Lung (tissue), 12 donors: Measurements from ENCODE around the gene PLA2G7. TPM values are rescaled to one million over a fixed set of nuclear protein-coding genes. Genes with fewer than 3 reads are reported as not detected.

ENCODE experiments used
- ATAC-seq: fragments of 200-7000 bp; cut with Tn5 transposase; one replicate; pipeline ENCODE4 v1.9.1; 2020; ENCODE audit warnings: moderate number of reproducible peaks; ENCODE audit not compliant: insufficient read depth, low FRiP score
- DNase-seq, 3 donors: peaks; one replicate each; pipeline ENCODE4 v3.0.0-alpha.2; 2013 to 2017
- H3K27ac ChIP-seq, 2 donors: one replicate each; pipeline ENCODE4 v1.5.1; 2013; ENCODE audit warnings: mild to moderate bottlenecking in 2 of 2, moderate library complexity in 2 of 2, control low read depth in 1 of 2, inconsistent platforms in 1 of 2, low read depth in 1 of 2, low read length in 1 of 2
- H3K27me3 ChIP-seq, 3 donors: one replicate each; pipeline ENCODE4 v1.5.1; 2013; ENCODE audit warnings: low read length in 2 of 3; ENCODE audit not compliant: control insufficient read depth in 3 of 3, insufficient read depth in 3 of 3
- H3K36me3 ChIP-seq, 4 donors: one replicate each; pipeline ENCODE4 v1.5.1; 2013; ENCODE audit warnings: low read length in 4 of 4, mild to moderate bottlenecking in 1 of 4, moderate library complexity in 1 of 4; ENCODE audit not compliant: control insufficient read depth in 4 of 4, insufficient read depth in 4 of 4
- H3K4me1 ChIP-seq, 5 donors: one replicate each; pipeline ENCODE4 v1.5.1; 2013; ENCODE audit warnings: low read length in 5 of 5, mild to moderate bottlenecking in 2 of 5, moderate library complexity in 1 of 5; ENCODE audit not compliant: control insufficient read depth in 5 of 5, insufficient read depth in 5 of 5
- H3K4me3 ChIP-seq: one replicate; pipeline ENCODE4 v1.5.1; 2013; ENCODE audit warnings: mild to moderate bottlenecking, control low read depth, moderate library complexity
- H3K9ac ChIP-seq, 2 donors: one replicate each; pipeline ENCODE4 v1.5.1; 2013; ENCODE audit warnings: low read length in 2 of 2, control low read depth in 1 of 2; ENCODE audit not compliant: insufficient read depth in 1 of 2
- H3K9me3 ChIP-seq, 4 donors: one replicate each; pipeline ENCODE4 v1.5.1; 2013; ENCODE audit warnings: low read length in 3 of 4, mild to moderate bottlenecking in 1 of 4, moderate library complexity in 1 of 4; ENCODE audit not compliant: control insufficient read depth in 4 of 4, insufficient read depth in 3 of 4
- WGBS, 2 donors: extraction: QIAGEN DNeasy Blood & Tissue Kit; methylation state at CpG; one replicate each; pipeline ENCODE4 v1.1.7; 2013; 5-methylcytosine and 5-hydroxymethylcytosine counted together
- polyA plus RNA-seq, 2 donors: library from polyadenylated mRNA; stranded (reverse); fragments of 200-250 nt; gene quantifications; one replicate each; pipeline ENCODE4 v1.2.1, GENCODE V29; 2013
- total RNA-seq, 2 donors: library from RNA; depleted of rRNA in 1 of 2; stranded (reverse); fragments of >200 nt in 1 of 2; gene quantifications; one replicate each; pipeline ENCODE4 v1.2.1, GENCODE V29; 2014 to 2021
- TF ChIP-seq, protein P1 (sequence below): IDR thresholded peaks from 2 replicates; pipeline ENCODE4 v1.5.1; 2012; ENCODE audit warnings: mild to moderate bottlenecking; ENCODE audit errors: control extremely low read depth, extremely low read depth
- donor health status: control.
- donor health status: control.
- donor health status: Bipolar disorder and iron deficiency.
- donor health status: healthy.
- donor health status: DM: yes; HTN: yes; CAD: no.

The PLA2G7 gene
- total and polyA plus RNA-seq, 4 donors, result 6.7 to 23.4 (median 11.4) TPM

DNA sequence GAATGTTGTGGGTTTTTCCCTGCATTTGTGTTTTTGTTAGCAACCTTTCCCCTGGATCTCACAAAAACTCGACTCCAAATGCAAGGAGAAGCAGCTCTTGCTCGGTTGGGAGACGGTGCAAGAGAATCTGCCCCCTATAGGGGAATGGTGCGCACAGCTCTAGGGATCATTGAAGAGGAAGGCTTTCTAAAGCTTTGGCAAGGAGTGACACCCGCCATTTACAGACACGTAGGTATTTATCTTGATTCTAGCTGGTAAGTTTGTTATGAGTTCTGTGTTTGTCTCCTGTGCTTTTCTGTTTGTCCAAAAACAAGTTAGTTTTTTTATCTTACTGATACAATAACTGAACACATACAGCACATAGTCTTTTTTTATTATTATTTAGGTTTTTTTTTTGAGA, 79.4 kb downstream of the PLA2G7 start:
- H3K36me3 ChIP-seq, result no peaks in the 10 kb centered on the region
- no peaks in the 10 kb centered on the region for H3K9me3 ChIP-seq
- peak in 1 of 3 donors; percentile 26 for DNase-seq
- H3K27me3 ChIP-seq, result no peaks in the 10 kb centered on the region
- no peak overlapping the region for H3K4me3 ChIP-seq
- TF ChIP-seq, protein P1, sequence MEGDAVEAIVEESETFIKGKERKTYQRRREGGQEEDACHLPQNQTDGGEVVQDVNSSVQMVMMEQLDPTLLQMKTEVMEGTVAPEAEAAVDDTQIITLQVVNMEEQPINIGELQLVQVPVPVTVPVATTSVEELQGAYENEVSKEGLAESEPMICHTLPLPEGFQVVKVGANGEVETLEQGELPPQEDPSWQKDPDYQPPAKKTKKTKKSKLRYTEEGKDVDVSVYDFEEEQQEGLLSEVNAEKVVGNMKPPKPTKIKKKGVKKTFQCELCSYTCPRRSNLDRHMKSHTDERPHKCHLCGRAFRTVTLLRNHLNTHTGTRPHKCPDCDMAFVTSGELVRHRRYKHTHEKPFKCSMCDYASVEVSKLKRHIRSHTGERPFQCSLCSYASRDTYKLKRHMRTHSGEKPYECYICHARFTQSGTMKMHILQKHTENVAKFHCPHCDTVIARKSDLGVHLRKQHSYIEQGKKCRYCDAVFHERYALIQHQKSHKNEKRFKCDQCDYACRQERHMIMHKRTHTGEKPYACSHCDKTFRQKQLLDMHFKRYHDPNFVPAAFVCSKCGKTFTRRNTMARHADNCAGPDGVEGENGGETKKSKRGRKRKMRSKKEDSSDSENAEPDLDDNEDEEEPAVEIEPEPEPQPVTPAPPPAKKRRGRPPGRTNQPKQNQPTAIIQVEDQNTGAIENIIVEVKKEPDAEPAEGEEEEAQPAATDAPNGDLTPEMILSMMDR, result no peak
- peaks cover 0 to 16% (median 0%) of the 10 kb centered on the region in 5 donors for H3K4me1 ChIP-seq
- no peak overlapping the region for H3K27ac ChIP-seq
- ATAC-seq, result no peak
- WGBS, 2 donors, result 82 to 85% methylated on average over 6 of the region's 6 CpGs
- H3K9ac ChIP-seq, result no peak overlapping the region

Other genes starting within 250 kb of the PLA2G7 start
- gene RCAN2, start 243.9 kb downstream of the PLA2G7 start, total RNA-seq, result 10 to 100 TPM in 1 of 2 donors, 1 to 10 TPM in 1; 4.7 to 16.7 TPM
- gene RCAN2, start 243.9 kb downstream of the PLA2G7 start, polyA plus RNA-seq, result 1 to 10 TPM; 4.5 to 4.9 TPM
- gene CYP39A1, start 82.6 kb downstream of the PLA2G7 start, total RNA-seq, result 10 to 100 TPM in 1 of 2 donors, 1 to 10 TPM in 1; 6.3 to 14.4 TPM
- gene CYP39A1, start 82.6 kb downstream of the PLA2G7 start, polyA plus RNA-seq, result 1 to 10 TPM; 2.2 to 3.6 TPM
- gene SLC25A27, start 82.4 kb downstream of the PLA2G7 start, total RNA-seq, result 10 to 100 TPM in 1 of 2 donors, 1 to 10 TPM in 1; 6.6 to 99.3 TPM
- 10 to 100 TPM in 1 of 2 donors, 1 to 10 TPM in 1; 2.9 to 17.8 TPM for gene SLC25A27, start 82.4 kb downstream of the PLA2G7 start, polyA plus RNA-seq
- gene TDRD6, start 47.5 kb downstream of the PLA2G7 start, total RNA-seq, result 1 to 10 TPM in 1 of 2 donors, under 1 TPM in 1; 0.34 to 1.8 TPM
- gene TDRD6, start 47.5 kb downstream of the PLA2G7 start, polyA plus RNA-seq, result under 1 TPM; 0.03 to 0.51 TPM
- gene ANKRD66, start 11.6 kb upstream of the PLA2G7 start, total RNA-seq, result 10 to 100 TPM; 11.3 to 12.4 TPM
- 1 to 10 TPM; 5.1 to 5.5 TPM for gene ANKRD66, start 11.6 kb upstream of the PLA2G7 start, polyA plus RNA-seq
- gene MEP1A, start 58.0 kb upstream of the PLA2G7 start, total RNA-seq, result under 1 TPM; 0.06 to 0.09 TPM
- under 1 TPM; 0.08 to 0.11 TPM for gene MEP1A, start 58.0 kb upstream of the PLA2G7 start, polyA plus RNA-seq
- 100 to 1,000 TPM; 206 to 339 TPM for gene ADGRF5, start 186.6 kb upstream of the PLA2G7 start, total RNA-seq
- 10 to 100 TPM; 71.3 to 78.0 TPM for gene ADGRF5, start 186.6 kb upstream of the PLA2G7 start, polyA plus RNA-seq